Keratinocyte (primary cell): ENCODE data around the gene SSH2. TPM values are rescaled to one million over a fixed set of nuclear protein-coding genes. Genes with fewer than 3 reads are reported as not detected.

Source experiments
- DNase-seq: peaks from one replicate; pipeline ENCODE4 v3.0.0-alpha.2; 2011; ENCODE audit warnings: low read depth, missing footprints, low spot score
- FAIRE-seq: peaks from 2 replicates; lab custom pipeline; 2011; peaks lifted over from hg19 to GRCh38; lab: Jason Lieb, UNC
- H2AFZ ChIP-seq: 2 replicates; pipeline ENCODE4 v1.6.0; 2012; ENCODE audit warnings: low read length, control low read depth, inconsistent platforms; ENCODE audit not compliant: control insufficient read depth
- H3K27ac ChIP-seq: 2 replicates; pipeline ENCODE4 v1.5.1; 2011; ENCODE audit warnings: low read length; ENCODE audit not compliant: control insufficient read depth, insufficient read depth
- H3K27me3 ChIP-seq: 3 replicates; pipeline ENCODE4 v1.6.0; 2011; ENCODE audit warnings: low read length; ENCODE audit not compliant: control insufficient read depth, insufficient read depth; ENCODE audit errors: extremely low read depth
- H3K36me3 ChIP-seq, 2 experiments: 2 replicates in 1 of 2; 3 replicates in 1 of 2; pipeline ENCODE4 v1.5.1; 2011; ENCODE audit warnings: low read length in 2 of 2, mild to moderate bottlenecking in 1 of 2; ENCODE audit not compliant: control insufficient read depth in 2 of 2, insufficient read depth in 2 of 2; ENCODE audit errors: extremely low read depth in 1 of 2
- H3K4me1 ChIP-seq: 3 replicates; pipeline ENCODE4 v1.5.1; 2011; ENCODE audit warnings: low read length; ENCODE audit not compliant: control insufficient read depth, insufficient read depth; ENCODE audit errors: extremely low read depth
- H3K4me2 ChIP-seq: 3 replicates; pipeline ENCODE4 v1.6.0; 2011; ENCODE audit warnings: low read depth, low read length; ENCODE audit not compliant: control insufficient read depth, insufficient read depth; ENCODE audit errors: extremely low read depth
- H3K4me3 ChIP-seq, 3 experiments: fragments of 200-600 bp in 1 of 3; sonication (generic) in 1 of 3; 2 replicates in 2 of 3; 3 replicates in 1 of 3; pipeline ENCODE4 v1.5.1; 2011 to 2016; ENCODE audit warnings: low read length in 3 of 3, mild to moderate bottlenecking in 3 of 3, control low read depth in 2 of 3, inconsistent platforms in 1 of 3, low read depth in 1 of 3, mixed read lengths in 1 of 3, mixed run types in 1 of 3, moderate library complexity in 1 of 3; ENCODE audit not compliant: control insufficient read depth in 2 of 3, insufficient read depth in 2 of 3; ENCODE audit errors: extremely low read depth in 1 of 3
- H3K79me2 ChIP-seq: 2 replicates; pipeline ENCODE4 v1.6.0; 2012; ENCODE audit warnings: low read length; ENCODE audit not compliant: control insufficient read depth, insufficient read depth
- H3K9ac ChIP-seq: 3 replicates; pipeline ENCODE4 v1.6.0; 2011; ENCODE audit warnings: low read length; ENCODE audit not compliant: control insufficient read depth, insufficient read depth; ENCODE audit errors: extremely low read depth
- H3K9me1 ChIP-seq: 3 replicates; pipeline ENCODE4 v1.6.0; 2011; ENCODE audit warnings: low read length; ENCODE audit not compliant: control insufficient read depth, insufficient read depth; ENCODE audit errors: extremely low read depth
- H3K9me3 ChIP-seq: 2 replicates; pipeline ENCODE4 v1.5.1; 2012; ENCODE audit warnings: low read depth, low read length; ENCODE audit not compliant: control insufficient read depth
- H4K20me1 ChIP-seq: 3 replicates; pipeline ENCODE4 v1.6.0; 2011; ENCODE audit warnings: low read length; ENCODE audit not compliant: control insufficient read depth, insufficient read depth; ENCODE audit errors: extremely low read depth
- EZH2 ChIP-seq: IDR thresholded peaks from one replicate; pipeline ENCODE4 v1.6.1; 2012; ENCODE audit warnings: inconsistent platforms, mild to moderate bottlenecking, low read length, moderate library complexity
- dilution Hi-C: fragments of 300-500 bp; cut with MboI; formaldehyde crosslinking; loops from one replicate; pipeline ENCODE4 v1.7.0; 2020; ENCODE audit warnings: low sequenced_read_pairs; ENCODE audit not compliant: extremely low pct_ligation_motif_present
- polyA plus RNA-seq, 5 experiments: library from polyadenylated mRNA; depleted of rRNA in 3 of 5; stranded (reverse) in 3 of 5; stranded (forward) in 1 of 5; unstranded in 1 of 5; fragments of >200 nt; gene quantifications; 1 replicate in 1 of 5; 2 replicates in 3 of 5; 3 replicates in 1 of 5; pipeline versions ENCODE4 v1.2.1 to v1.2.3, GENCODE V29; 2011 to 2012; ENCODE audit warnings: missing spikeins in 2 of 5, low read depth in 1 of 5, low replicate concordance in 1 of 5
- TF ChIP-seq, protein P1 (sequence below), 3 experiments: IDR thresholded peaks in 1 of 3; conservative IDR thresholded peaks in 1 of 3; optimal IDR thresholded peaks in 1 of 3; 2 replicates in 2 of 3; 3 replicates in 1 of 3; pipeline versions ENCODE3 to v1.5.1; 2011; ENCODE audit warnings: low read length in 3 of 3, mild to moderate bottlenecking in 3 of 3, moderate library complexity in 2 of 3, control low read depth in 1 of 3, inconsistent platforms in 1 of 3; ENCODE audit not compliant: insufficient read depth in 2 of 3; ENCODE audit errors: extremely low read depth in 1 of 3

SSH2 gene
- polyA plus RNA-seq, 1 donor (not counting 4 experiments of a cell fraction or from before 2014, with no cell fraction given): 13.9 TPM

GRCh38 chr17:29674281-29674680, 255.7 kb downstream of the SSH2 start:
- H3K9ac ChIP-seq: no peak overlapping the region
- no peak overlapping the region for H3K27ac ChIP-seq
- H3K27me3 ChIP-seq: no peaks in the 10 kb centered on the region
- H3K4me3 ChIP-seq: no peak overlapping the region
- H4K20me1 ChIP-seq: no peaks in the 10 kb centered on the region
- TF ChIP-seq, protein P1, sequence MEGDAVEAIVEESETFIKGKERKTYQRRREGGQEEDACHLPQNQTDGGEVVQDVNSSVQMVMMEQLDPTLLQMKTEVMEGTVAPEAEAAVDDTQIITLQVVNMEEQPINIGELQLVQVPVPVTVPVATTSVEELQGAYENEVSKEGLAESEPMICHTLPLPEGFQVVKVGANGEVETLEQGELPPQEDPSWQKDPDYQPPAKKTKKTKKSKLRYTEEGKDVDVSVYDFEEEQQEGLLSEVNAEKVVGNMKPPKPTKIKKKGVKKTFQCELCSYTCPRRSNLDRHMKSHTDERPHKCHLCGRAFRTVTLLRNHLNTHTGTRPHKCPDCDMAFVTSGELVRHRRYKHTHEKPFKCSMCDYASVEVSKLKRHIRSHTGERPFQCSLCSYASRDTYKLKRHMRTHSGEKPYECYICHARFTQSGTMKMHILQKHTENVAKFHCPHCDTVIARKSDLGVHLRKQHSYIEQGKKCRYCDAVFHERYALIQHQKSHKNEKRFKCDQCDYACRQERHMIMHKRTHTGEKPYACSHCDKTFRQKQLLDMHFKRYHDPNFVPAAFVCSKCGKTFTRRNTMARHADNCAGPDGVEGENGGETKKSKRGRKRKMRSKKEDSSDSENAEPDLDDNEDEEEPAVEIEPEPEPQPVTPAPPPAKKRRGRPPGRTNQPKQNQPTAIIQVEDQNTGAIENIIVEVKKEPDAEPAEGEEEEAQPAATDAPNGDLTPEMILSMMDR (optimal IDR thresholded peaks at IDR 0.05 in 1 of 3, IDR thresholded peaks at IDR 0.05 in 1 of 3, conservative IDR thresholded peaks at IDR 0.05 in 1 of 3; ENCODE audit: extremely low read depth in 1 of 3, insufficient read depth in 2 of 3, low read length in 3 of 3): no peak
- TF ChIP-seq EZH2: no peak
- H3K9me3 ChIP-seq: no peaks in the 10 kb centered on the region
- peaks cover 5 to 6% of the 10 kb centered on the region in 2 experiments for H3K36me3 ChIP-seq
- no peak overlapping the region for H2AFZ ChIP-seq
- no peaks in the 10 kb centered on the region for H3K79me2 ChIP-seq
- no peak for FAIRE-seq
- H3K4me1 ChIP-seq: no peaks in the 10 kb centered on the region
- H3K4me2 ChIP-seq: no peak overlapping the region
- dilution Hi-C loops: no loop called here
- H3K9me1 ChIP-seq: no peaks in the 10 kb centered on the region
- DNase-seq: no peak

DNA sequence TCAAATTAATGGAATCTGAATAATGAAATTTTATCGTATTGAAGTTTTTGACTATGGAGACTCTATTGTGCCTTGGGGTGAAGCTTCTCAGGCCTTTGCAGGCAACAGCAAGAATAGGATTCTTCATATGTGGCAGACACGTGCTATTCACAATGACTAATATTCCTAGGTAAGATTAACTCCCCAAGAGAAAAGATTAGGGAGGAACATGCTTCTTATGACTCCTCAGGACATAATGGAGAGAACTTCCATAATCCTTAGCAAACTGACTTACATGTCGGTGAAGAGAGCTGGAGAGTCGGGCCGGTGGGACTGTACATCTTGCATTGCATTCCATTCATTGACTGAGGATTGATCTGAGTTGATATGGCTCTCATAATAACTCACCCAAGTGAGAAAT, 258.4 kb downstream of the SSH2 start:
- no peaks in the 10 kb centered on the region for H3K27me3 ChIP-seq
- H3K9me1 ChIP-seq: no peaks in the 10 kb centered on the region
- TF ChIP-seq, protein P1 (optimal IDR thresholded peaks at IDR 0.05 in 1 of 3, IDR thresholded peaks at IDR 0.05 in 1 of 3, conservative IDR thresholded peaks at IDR 0.05 in 1 of 3; ENCODE audit: extremely low read depth in 1 of 3, insufficient read depth in 2 of 3, low read length in 3 of 3): no peak
- TF ChIP-seq EZH2: no peak
- H3K4me3 ChIP-seq: no peak overlapping the region
- FAIRE-seq (no peak), DNase-seq (no peak)
- H3K36me3 ChIP-seq: peaks cover 8 to 10% of the 10 kb centered on the region in 2 experiments
- H3K4me1 ChIP-seq: no peaks in the 10 kb centered on the region
- H3K27ac ChIP-seq: no peak overlapping the region
- H2AFZ ChIP-seq: no peak overlapping the region
- dilution Hi-C loops: no loop called here
- H3K9ac ChIP-seq: no peak overlapping the region
- no peaks in the 10 kb centered on the region for H3K9me3 ChIP-seq
- H3K79me2 ChIP-seq: no peaks in the 10 kb centered on the region
- no peak overlapping the region for H3K4me2 ChIP-seq
- no peaks in the 10 kb centered on the region for H4K20me1 ChIP-seq
